Tibial nerve (tissue), 3 donors: ENCODE results near the gene SLC8B1.

Source experiments
- CTCF ChIP-seq, 5 experiments: fragments of 200-600 bp in 3 of 5; fragments of 450-650 bp in 2 of 5; sonication (generic) in 3 of 5; IDR thresholded peaks; one replicate each; pipeline ENCODE4 v1.5.1; 2016 to 2019; ENCODE audit warnings: antibody characterized with exemption in 5 of 5, mild to moderate bottlenecking in 3 of 5, moderate library complexity in 2 of 5
- POLR2A ChIP-seq, 2 donors: fragments of 450-650 bp; IDR thresholded peaks; one replicate each; pipeline ENCODE4 v1.6.1; 2017; ENCODE audit warnings: antibody characterized with exemption in 2 of 2, mild to moderate bottlenecking in 2 of 2, moderate library complexity in 2 of 2

- no peak for TF ChIP-seq POLR2A (IDR thresholded peaks at IDR 0.05)
- no peak for TF ChIP-seq CTCF (IDR thresholded peaks at IDR 0.05)
These were observed 46.3 kb upstream of the SLC8B1 start for GRCh38 chr12:113381220-113381619.
